ENCODE data around the gene RNASEL.

RNASEL gene

DNA sequence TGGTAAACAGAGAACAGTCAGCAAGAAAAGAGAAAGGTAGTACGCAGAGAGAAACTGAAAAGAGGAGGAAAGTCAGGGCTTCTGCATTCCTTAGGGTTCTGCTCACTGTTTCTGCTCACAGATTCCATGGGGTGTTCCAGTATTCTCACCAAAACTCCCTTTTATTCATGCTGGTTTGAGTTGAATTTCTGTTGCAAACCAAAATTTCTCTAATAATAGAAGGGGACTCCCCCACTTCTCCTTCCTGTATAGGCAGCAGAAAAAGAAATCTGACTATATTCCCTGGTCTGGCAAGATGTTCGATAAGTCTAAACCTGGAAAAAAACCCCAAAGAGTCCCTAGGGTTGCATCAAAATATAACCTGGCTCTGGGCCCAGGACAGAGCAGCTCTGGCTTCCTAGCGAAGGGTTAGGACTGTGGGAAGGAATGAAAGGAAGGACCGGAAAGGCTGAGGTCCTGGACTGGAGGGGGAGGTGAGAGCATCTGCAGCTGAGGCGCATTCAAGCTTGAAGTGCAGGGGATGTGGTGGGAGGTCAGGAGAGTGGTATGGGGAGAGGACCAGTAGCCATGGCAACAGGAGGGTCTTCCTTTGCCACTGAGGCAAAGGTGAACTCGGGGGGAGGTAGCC is 34.0 kb upstream of the RNASEL start:
- DNase-seq (ENCODE audit: extremely low spot score) = no peak
- TF ChIP-seq CTCF (IDR thresholded peaks at IDR 0.05; ENCODE audit: control extremely low read depth, extremely low read depth, low read depth, missing control alignments) = no peak
- POLR2A ChIA-PET = interaction anchor here (1.7 kb wide), 1 partner anchor 20 kb away, joined by 4 read pairs; no protein-coding TSS in a partner anchor
- CTCF ChIA-PET = interaction anchor here (1.1 to 4.1 kb wide), 7 partner anchors 9 to 164 kb away, joined by 3 to 25 read pairs (median 5); no protein-coding TSS in a partner anchor

DNA sequence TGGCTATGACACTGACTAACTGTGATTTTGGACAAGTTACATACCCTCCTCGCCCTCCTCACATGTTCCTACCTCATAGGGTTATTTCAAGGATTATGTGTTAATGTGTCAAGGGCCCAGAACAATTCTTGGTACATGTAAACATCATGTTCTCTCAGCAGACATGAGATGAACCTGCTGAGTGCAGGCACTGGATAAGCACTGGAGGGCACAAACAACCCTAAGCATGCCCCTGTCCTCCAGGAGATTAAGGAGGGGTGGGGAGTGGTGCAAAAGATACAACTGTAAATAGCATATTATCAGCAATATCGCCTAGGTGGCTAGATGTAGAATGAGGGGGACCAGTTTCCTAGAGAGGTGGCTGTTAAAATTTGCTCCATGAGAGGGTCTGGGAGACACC is 32.9 kb upstream of the RNASEL start:
- POLR2A ChIA-PET = no interaction called here
- TF ChIP-seq CTCF (IDR thresholded peaks at IDR 0.05; ENCODE audit: control extremely low read depth, extremely low read depth, low read depth, missing control alignments) = no peak
- DNase-seq (ENCODE audit: extremely low spot score) = no peak
- CTCF ChIA-PET = interaction anchor here (1.4 to 41.1 kb wide), 2 partner anchors 21 to 164 kb away, joined by 4 to 1252 read pairs; partner anchors contain the start of gene NPL

DNA sequence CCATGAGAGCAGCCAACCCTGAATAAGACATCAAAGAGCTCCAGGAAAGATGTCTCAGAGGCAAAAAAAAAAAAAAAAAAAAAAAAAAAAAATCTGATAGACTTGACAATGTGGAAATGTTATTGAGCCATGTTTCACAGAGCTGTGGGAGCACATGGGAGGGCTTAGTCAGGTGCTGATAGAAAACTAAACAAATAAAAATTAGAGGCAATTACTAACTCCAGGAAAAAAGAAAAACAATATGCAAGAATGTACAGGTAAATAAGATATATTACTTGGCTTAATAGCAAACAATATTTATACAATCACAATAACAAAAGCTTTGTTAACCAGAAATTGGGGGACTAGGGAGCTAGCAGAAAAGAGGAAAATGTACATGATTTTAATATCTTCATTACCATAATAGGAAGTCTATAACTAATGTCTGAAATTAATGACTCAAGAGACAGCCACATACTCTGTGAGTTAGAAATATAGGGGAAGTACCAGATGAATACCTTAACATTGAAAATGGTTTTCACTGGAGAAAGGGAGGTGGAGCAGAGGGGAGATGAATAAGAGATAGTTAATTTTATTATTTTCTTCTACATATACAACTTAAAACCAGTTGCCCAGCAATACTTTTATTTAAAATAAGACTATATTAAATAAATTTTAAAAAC is 32.0 kb upstream of the RNASEL start:
- POLR2A ChIA-PET = no interaction called here
- DNase-seq (ENCODE audit: extremely low spot score) = no peak
- CTCF ChIA-PET = interaction anchor here (0.8 to 41.1 kb wide), 4 partner anchors 8 to 165 kb away, joined by 3 to 1252 read pairs (median 4); partner anchors contain the start of gene NPL
- TF ChIP-seq CTCF (IDR thresholded peaks at IDR 0.05; ENCODE audit: control extremely low read depth, extremely low read depth, low read depth, missing control alignments) = no peak

GRCh38 chr1:182617734-182618351 is 28.8 kb upstream of the RNASEL start:
- CTCF ChIA-PET = interaction anchor here (0.7 to 41.1 kb wide), 5 partner anchors 9 to 168 kb away, joined by 3 to 1252 read pairs (median 14); partner anchors contain the start of genes NPL and RGS16
- no peak for TF ChIP-seq CTCF (IDR thresholded peaks at IDR 0.05; ENCODE audit: control extremely low read depth, extremely low read depth, low read depth, missing control alignments)
- POLR2A ChIA-PET = interaction anchor here (3.0 kb wide), 1 partner anchor 14 kb away, joined by 20 read pairs; the partner anchor contains the start of gene RGS16
- DNase-seq (ENCODE audit: extremely low spot score) = no peak

DNA sequence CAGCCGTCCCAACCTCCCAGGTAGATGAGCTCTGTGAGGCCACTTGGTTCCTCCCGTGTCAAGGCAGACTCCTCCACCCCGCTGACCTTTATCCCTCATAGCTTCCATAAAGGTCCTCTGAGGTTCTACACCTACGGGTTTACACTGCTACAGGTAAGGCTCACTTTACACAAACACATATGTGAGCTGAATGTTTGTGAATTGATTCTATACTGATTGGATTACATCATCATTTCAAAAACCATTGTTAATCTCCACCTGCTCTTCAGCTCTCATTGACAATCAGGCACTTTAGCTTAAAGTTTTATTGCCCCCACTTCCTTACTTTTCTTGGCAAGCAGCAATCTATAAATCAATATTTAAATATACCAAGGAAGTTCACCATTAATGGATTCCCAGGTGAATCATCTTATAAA is 28.0 kb upstream of the RNASEL start:
- TF ChIP-seq CTCF (IDR thresholded peaks at IDR 0.05; ENCODE audit: control extremely low read depth, extremely low read depth, low read depth, missing control alignments) = no peak
- ChIA-PET POLR2A (interaction anchor here (3.0 kb wide), 1 partner anchor 13 kb away, joined by 20 read pairs; the partner anchor contains the start of gene RGS16), CTCF (interaction anchor here (0.7 to 41.1 kb wide), 6 partner anchors 15 to 169 kb away, joined by 3 to 1252 read pairs (median 5); partner anchors contain the start of genes NPL and RGS16)
- no peak for DNase-seq (ENCODE audit: extremely low spot score)

Measured in GM10248 (cell line).